GM19238 (cell line): ENCODE measurements around the gene PAQR4.
"Not testable (repeated sequence)": the region's sequence is repeated elsewhere in the genome, so short reads cannot be mapped to it uniquely, and the experiment has no call there.

Experiments
- DNase-seq: peaks from one replicate; pipeline ENCODE4 v3.0.0; 2011; ENCODE audit warnings: low spot score; ENCODE audit not compliant: insufficient read length

PAQR4 gene

DNA sequence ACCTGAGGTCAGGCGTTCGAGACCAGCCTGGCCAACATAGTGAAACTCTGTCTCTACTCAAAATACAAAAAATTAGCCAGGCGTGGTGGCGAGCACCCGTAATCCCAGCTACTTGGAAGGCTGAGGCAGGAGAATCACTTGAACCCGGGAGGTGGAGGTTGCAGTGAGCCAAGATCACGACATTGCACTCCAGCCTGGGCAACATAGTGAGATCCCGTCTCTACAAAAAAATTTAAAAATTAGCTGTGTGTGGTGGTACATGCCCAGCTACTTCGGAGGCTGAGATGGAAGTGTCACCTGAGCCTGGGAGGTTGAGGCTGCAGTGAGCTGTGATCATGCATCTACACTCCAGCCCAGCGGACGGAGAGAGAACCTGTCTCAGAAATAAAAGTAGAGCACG lies 25.4 kb upstream of the PAQR4 start:
- not testable (repeated sequence) for DNase-seq

DNA sequence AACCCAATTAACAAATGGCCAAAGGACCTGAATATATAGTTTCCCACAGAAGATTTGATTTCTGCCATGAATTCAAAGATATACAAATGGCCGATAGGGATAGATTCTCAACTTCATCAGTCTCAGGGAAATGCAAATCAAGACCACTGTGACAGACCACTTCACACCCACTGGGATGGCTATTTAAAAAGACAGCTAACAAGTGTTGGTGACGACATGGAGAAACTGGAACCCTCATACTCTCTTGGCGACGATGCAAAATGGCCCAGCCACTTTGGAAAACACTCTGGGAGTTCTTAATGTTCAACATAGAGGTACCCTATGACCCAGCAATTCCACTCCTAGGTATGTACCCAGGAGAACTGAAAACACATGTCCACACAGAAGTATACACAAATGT lies 22.5 kb upstream of the PAQR4 start:
- no peak for DNase-seq

DNA sequence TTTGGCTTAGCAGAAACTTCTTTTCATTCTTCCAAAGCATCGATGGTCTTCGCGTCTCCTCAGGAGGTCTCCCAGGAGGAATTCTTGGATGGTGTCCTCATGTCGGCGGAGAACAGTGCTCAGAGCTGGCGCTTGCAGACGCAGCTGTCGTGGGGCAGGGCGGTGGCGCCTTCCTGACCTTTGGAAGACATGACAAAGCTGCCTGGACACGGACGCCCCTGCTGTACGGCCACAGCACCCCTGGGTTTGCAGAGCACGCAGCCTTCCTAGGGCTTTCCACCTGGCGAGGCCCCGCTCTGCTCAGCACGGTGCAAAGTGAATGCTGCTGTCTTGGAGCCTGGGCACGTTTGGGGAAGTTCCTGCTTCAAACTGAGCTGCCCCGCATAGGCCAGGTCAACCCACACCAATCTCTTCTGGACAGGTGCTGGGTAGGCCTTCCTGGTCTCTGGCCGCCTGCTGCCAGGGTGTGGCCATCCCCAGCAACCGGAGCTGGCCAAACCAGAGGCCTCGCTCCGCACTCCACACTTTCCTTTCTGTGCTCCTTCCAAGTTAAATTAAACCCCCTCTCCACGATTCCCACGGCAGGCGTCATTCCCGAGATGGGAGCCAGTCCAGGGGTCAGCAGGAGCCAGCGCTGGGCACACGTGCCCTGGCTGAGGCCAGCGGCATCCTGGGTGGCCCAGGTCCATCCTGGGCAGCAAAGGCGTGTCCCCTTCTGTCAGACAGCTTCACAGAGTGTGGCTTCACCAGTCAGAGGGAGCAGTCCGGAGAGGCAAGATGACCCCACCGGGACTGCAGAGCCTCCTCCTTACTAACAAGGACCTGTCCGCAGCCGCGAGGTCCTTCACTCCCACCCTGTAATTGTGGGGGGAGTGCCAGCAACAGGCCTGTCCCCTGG lies 20.1 kb upstream of the PAQR4 start:
- no peak for DNase-seq

DNA sequence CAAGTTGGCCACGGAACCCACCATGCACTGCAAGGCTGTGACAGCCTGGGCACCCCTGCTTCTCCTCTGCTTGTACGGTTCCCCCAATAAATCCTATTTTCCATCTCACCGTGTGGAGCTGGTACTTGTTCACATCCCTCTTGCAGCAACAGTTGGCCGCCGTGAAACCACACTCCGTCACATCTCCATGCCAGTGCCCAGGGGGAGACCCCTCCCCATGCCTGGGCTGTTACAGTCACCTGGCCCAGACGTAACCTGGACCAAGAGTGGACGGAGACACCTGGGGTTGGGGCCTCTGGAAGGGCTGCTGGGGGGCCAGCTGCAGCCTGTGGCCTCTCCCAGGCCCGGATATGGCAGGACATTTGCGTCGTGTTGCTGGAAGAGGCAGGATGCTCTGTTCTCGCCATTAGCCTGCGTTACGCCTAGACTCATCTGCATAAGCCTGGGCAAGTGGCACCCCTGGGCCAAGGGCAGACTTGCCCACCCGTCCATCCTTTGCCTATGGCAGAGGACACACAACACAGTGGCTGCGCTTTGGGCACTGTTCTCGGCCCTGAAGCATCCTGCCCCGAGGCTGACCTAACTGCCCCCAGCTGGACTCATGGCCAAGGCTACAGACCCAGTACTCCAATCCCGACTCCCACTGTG lies 19.3 kb upstream of the PAQR4 start:
- DNase-seq, result no peak

DNA sequence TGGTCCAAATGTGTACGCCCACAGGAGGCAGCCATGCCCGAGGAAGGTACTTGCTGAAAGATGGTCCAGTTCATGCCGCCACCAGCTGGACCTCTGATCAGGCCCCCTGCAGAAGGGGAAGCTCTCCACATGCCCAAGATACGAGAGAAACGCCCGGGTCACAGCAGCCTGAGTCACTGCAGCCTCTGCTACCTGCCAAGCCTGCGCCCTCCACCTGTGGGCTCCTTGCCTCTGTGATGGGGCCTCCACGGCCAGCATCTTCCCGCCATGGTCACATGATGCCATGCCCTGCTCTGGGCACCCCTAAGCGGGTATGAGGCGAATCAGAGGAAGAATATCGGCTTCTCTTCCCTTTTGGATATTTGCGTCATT lies 18.8 kb upstream of the PAQR4 start:
- no peak for DNase-seq

DNA sequence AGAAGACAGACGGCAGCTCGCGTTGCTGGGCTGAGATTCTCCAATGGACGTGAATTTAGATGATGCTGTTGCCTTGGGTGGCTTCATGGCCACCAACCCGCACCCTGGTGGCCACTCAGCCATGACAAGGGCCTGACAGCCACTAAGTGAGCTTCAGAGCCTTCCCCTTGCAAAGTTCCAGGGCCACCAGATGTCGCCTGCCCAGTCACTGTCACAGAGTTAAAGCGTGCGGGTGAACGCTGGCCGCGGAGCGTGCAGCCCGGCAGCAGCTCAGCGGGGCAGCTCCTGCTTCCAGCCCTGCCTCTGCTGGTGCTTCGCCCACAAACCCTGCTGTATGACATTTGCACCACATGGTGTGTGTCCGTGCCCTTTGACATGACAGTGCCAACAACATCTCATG lies 18.4 kb upstream of the PAQR4 start:
- DNase-seq, result no peak

DNA sequence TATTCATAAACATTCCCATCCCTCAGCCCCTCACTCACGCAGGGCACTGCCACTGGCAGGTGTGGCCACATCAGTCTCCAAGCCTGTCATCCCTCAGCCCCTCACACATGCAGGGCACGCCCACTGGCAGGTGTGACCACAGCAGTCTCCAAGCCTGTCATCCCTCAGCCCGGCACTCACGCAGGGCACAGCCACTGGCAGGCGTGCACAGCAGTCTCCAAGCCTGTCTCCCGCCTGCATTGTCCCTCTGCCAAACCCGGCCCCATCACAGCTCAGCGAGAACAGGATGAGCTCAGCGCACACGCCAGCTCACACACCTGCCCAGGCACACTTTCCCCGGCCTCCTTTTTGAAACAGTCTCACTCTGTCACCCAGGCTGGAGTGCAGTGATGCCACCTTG lies 16.5 kb upstream of the PAQR4 start:
- DNase-seq, result no peak

DNA sequence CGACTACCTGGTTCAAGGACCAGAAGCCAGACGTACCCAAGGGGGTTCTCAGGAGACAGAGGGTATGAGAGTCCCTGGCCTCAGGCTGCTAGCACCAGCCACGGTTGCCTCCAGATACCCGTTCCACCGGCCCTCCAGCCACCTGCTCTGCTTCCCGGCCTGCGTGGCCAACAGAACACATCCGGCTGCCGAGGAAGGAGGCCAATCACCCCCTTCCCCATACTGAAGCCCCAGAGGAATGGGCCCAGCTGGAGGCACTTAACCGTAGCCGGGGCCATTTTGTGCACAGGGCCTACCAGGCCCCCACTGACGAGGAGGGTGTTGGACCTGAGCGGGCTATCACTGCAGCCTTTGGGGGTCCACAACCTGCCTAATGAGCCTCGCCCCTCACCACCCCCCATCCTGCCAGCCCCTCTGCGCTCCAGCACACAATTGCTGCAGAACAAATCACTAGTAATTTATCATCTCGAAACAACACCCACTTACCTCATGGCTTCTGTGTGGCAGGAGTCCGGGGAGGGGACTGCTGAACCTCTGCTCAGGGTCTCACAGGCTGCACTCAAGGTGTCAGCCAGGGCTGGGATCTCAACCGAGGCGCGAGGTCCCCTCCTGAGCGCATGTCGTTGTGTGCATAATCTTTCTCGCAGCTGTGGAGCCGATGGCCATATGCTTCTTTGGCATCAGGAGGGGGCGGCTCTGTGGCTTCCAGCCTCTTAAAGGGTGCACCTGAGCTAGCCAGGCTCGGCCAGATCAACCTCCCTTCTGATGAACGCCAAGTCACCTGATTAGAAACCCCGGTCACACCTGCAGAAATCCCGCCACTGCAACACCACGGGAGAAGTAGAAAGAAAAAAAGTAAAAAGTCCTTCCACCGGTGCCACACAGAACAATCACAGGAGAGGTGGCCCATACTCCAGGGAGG lies 15.2 kb upstream of the PAQR4 start:
- no peak for DNase-seq

DNA sequence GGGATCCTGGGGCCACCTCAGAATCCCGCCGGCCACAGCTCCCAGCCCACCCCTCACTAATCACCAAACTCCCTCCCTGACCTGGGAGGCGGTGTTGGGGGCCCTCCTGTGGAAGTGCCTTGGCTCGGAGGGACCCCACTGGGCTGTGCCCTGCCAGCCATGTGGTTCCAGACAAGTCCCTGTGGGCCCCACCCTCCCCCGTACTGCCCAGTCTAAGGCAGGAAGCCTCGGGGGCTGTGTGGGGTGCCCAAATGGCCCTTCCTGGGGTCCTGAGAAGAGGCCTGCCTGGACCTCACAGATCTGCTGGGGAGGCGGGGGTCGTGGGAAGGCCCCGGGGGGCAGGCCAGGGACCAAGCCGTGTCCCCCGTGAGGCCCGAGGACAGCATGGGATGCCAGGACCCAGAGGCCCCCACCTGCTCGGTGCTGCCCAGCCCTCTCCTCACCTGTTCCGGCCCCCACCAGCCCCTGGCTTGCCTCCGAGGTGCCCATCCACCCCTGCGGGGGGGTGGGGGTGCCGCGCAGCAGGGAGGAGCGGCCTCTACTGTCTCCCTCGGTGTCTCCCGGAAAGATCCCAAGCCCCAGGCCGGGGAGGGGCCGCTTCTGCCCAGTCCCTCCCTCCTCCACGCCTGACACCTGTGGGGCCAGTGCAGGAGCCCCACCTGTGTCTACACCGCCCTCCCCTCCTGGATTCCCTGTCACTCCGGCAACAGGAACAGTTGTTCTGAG lies 14.3 kb upstream of the PAQR4 start:
- DNase-seq, result no peak

DNA sequence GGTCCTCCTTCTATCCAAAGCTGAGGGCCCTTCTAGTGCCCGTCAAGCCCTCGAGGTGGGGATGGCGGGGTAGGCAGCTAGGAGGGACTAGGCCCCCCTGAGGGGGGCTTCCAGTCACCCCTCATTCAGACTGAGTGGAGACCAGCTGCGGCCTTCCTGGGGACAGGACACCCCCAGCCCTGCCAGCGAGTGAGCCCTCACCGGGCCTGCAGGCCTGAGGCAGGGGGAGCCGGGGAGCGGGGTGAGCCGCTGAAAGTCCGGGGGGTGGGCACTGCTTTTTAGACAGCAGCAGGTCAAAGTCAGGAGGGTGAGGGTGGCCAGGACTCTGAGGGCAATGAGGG lies 13.7 kb upstream of the PAQR4 start:
- DNase-seq, result no peak

DNA sequence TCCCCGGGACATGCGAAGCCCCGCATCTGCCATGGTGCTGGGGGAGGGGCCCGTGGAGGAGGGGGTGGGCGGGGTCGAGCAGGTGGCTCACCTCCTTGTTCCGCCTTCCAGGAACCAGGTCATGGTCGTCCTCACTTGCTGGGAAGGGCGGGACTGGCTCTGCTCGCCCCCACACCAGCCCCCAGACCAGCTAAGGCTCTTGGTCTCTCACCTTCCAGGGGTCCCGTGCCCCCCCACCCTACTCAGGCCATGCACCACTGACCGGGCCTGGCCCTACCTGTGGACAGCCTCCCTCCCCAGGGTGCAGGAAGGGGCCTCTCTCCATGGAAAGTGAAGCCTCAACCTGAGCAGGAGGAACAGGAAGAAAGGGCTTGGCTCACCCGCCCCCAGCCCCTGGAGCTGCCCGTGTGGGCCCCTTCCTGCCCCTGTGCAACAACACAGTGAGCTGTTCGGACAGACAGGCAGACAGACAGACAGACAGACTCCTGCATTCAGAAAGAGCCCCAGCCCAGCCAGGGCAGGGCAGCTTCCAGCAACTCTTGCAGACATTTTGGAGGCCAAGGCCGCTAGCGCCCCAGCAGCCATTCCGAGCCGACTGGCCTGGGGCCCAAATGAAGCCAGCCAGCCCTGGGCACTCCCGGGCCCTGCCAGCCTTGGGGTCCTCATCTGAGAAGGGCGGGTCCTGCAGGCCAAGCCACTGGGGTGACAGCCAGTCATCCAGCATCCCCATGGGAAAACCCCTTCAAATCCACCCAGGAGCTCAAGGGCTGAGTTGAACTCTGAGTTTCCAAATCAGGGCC lies 13.2 kb upstream of the PAQR4 start:
- DNase-seq, result no peak

DNA sequence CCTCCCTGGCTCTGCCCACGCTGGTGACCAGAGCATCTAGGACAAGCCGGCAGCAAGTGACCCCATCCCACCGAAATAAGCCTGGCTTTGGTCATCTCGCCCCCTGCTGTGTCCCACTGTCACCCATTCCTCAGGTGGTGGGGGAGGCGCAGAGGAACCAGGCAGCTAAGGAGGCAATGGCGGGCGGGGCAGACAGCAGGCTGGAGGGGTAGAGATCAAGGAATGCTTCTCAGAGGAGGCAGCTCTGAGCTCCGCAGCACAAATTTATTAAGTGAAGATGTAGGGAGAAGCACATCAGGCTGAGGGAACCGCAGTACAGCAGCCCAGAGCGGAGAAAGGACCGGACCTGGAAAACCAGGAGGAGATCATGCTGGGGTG lies 12.6 kb upstream of the PAQR4 start:
- DNase-seq, result no peak

DNA sequence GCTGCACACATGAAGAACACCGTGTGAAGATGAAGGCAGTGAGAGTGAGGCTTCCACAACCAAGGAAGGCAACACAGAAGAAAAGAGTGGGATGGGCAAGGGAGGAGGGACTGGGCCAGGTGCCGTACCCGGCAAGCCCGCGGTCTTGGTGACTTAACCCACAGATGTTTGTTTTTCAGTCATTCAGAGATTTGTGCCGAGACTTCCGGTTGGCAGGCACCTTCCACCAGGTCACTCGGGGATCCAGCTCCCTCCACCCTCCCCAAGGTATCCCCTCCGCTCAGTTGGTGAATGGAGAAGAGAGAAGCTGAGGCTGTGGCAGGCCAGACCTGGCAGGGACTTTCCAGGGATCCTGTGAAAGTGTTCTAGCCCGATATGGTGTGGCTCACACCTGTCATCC lies 9.9 kb upstream of the PAQR4 start:
- no peak for DNase-seq

DNA sequence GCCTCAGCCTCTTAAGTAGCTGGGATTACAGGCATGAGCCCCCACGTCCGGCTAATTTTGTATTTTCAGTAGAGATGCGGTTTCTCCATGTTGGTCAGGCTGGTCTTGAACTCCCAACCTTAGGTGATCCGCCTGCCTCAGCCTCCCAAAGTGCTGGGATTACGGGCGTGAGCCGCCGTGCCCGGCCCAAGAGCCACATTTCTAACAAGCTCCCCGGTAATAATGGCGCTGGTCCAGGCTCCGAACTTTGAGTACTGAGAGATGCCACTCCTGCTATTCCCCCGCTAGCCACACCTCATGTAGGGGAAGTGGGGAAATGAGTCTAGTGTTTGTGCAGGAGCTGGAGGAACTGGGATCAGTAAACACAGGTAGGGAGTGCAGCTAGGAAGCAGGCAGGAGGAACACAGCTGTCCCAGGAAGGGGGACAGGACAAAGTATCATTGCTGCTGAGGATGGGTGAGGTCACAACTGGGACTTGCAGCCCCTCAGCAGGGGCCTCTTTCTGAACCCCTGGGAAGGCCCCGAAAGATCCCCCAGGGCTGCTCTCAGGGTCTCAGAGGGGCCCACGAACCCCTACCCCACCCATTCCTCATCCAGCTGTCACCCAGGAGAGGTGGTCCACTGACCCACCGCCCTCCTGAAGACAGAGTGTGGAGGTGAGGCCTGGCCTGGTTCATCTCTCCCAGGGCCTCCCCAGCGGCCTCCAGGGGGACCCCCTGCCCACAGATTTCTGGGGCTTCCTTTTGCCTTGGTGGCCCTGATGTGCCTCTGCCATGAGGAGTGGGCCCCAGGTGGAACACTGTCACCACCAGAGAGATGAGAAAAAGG lies 8.8 kb upstream of the PAQR4 start:
- DNase-seq, result no peak

DNA sequence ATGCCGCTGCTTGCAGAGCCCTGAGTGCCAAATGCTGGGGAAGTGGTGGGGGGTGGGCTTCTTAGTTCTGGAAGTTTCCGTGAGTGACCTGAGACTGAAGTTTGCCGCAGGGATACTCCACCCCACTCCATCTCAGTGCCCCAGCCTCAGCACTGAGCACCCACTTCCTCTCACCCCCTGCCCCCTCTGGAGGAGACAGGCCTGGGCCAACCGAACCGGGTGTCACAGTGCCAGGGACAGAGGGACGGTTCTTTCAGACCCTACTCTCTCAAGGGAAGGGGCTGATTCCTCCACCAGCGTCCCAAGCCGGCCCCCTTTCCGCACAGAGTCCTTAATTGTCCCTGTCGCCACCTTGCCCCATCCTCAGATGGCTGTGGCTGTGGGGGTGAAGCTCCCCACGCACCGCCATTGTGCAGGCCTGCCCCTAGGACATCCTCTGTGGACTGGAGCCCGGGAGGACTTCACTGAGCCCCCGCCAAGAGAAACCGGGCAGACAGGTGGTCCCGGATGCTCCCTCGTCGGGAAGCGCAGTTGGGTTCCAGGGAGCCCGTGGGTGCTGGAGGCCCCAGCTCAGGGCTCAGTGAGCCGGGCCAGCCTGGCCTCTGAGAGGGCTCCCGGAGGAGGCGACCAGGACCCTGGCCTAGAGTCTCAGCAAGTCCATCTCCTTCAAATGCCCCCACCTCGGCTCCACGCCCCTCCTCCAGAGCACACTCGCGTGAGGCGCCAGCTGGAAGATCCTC lies 6.6 kb upstream of the PAQR4 start:
- no peak for DNase-seq

DNA sequence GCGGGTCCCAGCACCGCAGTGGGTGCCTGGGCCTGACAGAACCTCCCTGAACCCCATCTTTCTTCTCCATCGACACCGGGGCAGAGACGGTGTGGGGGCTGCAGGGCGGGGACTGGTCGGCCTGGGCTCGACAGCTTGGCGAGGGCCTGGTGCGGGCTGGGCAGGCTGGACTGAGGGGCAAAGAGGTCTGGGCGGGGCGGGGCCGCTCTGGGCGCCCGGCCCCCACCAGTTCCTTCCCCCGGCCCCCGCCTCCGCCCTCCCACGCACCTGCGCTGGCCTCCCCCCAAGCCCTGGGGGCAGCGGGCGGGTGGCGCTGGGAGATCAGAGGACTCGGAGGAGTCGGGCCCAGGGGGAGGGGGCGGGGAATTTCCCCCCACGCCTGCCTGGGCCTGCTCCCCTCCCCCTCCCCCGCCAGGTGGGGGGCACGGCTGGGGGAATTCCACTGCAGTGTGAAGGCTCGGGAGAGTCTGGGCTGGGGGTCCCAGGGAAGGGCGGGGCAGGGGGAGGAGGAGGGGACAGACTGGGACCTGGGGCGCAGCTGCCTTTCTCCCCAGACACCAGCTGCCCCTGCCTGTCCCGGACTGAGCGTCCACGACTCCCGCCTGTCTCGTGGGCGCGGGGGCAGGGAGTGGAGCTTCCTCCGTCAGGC lies 6.0 kb upstream of the PAQR4 start:
- no peak for DNase-seq

DNA sequence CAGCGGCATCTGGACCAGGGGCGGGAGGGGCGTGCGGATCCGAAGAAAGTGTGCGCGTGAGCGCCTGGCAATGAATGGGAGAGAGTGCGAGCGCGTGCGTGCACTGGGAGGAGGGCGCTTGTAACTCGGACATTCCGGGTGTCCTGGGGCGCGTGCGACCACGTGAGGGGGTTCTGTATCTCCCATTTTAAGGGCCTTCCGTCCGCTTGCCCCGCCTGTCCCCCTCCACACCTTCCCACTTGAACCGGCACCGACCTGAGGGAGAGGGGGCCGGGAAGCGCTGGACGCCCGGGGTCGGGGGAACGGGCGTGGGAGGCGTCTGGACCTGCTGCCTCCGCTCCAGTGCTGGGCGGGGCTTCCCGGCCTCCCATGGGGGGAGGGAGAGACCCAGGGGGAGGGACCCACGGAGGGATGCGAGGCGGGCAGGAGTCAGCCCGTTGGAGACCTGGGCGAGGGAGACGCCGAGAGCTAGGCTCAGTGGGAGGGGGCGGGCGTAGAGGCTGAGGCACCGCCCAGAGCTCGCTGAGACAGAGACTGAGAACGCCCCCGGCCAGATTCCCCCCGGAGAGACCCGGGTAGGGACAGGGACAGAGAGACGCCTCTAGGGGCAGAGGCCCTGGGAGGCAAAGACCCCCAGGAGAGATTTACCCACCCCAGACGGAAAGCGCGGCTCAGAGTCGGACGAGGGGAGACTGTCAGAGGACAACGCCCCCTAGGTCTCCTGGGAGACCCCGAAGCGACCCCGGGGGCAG lies 5.2 kb upstream of the PAQR4 start, which contains the start of gene KREMEN2:
TSS of gene KREMEN2 (plus strand) at position 553 of the 752 bp plus-strand sequence. CDS start 246 bp downstream, outside the sequence.
- no peak for DNase-seq
